K562 (cell line): ENCODE results near the gene TM4SF18.

Experiments used
- BRD4 ChIP-seq: fragments of 200-600 bp; sonication (generic); IDR thresholded peaks from 2 replicates; pipeline ENCODE4 v1.6.1; 2017; ENCODE audit warnings: inconsistent platforms
- CREM ChIP-seq: IDR thresholded peaks from 2 replicates; pipeline ENCODE4 v1.6.1; 2014; ENCODE audit warnings: antibody characterized with exemption, low read depth
- HDAC2 ChIP-seq: fragments of 450-650 bp; IDR thresholded peaks from 2 replicates; pipeline ENCODE4 v1.6.1; 2016; ENCODE audit warnings: mild to moderate bottlenecking
- HIVEP1 ChIP-seq: fragments of 250-450 bp; sonication (Bioruptor Pico); IDR thresholded peaks from 2 replicates; pipeline ENCODE4 v1.4.0; 2020; ENCODE audit warnings: mild to moderate bottlenecking
- NCOA2 ChIP-seq, 2 experiments: fragments of 450-650 bp; IDR thresholded peaks; 2 replicates each; pipeline ENCODE4 v1.6.1; 2018; ENCODE audit warnings: mild to moderate bottlenecking in 2 of 2, moderate library complexity in 1 of 2; ENCODE audit not compliant: partially characterized antibody in 2 of 2
- POLR2A ChIP-seq: fragments of 450-650 bp; conservative IDR thresholded peaks from 2 replicates; pipeline ENCODE4 v1.6.1; 2016
- ZNF431 ChIP-seq: sonication (generic); formaldehyde crosslinking; IDR thresholded peaks from 2 replicates; pipeline ENCODE4 v1.8.0; 2022; ENCODE audit warnings: mild to moderate bottlenecking, missing genetic modification reagents

GRCh38 chr3:149325581-149325980 is 7.9 kb downstream of the TM4SF18 start:
- TF ChIP-seq CREM (no peak), BRD4 (no peak), POLR2A (no peak), HIVEP1 (CRISPR knock-in tag) (no peak), NCOA2 (IDR thresholded peaks at IDR 0.05; ENCODE audit: partially characterized antibody in 2 of 2) (no peak), HDAC2 (no peak), ZNF431 (CRISPR knock-in tag) (no peak)
